HG03354 (cell line): ENCODE results near the gene TMOD1.
"Not testable (repeated sequence)": the region's sequence is repeated elsewhere in the genome, so short reads cannot be mapped to it uniquely, and the experiment has no call there.

ENCODE experiments used
- ATAC-seq: cut with Tn5 transposase; IDR thresholded peaks from one replicate; pipeline ENCODE4 v1.9.1; 2021; ENCODE audit warnings: mild to moderate bottlenecking; ENCODE audit not compliant: unreplicated experiment, poor library complexity, severe bottlenecking

The TMOD1 gene

GRCh38 chr9:97560851-97561250 is 59.4 kb downstream of the TMOD1 start:
- no peak for ATAC-seq

- no peak for ATAC-seq
These were observed 60.0 kb downstream of the TMOD1 start for GRCh38 chr9:97561501-97561900.

- no peak for ATAC-seq
These were observed 61.1 kb downstream of the TMOD1 start for GRCh38 chr9:97562542-97562941.

GRCh38 chr9:97563458-97564135 is 62.1 kb downstream of the TMOD1 start:
- no peak for ATAC-seq

GRCh38 chr9:97564291-97565175 is 63.1 kb downstream of the TMOD1 start:
- no peak for ATAC-seq

GRCh38 chr9:97565262-97565661 is 63.8 kb downstream of the TMOD1 start:
- ATAC-seq = no peak

GRCh38 chr9:97567182-97567893 is 65.9 kb downstream of the TMOD1 start:
- ATAC-seq = no peak

- ATAC-seq = no peak
These were observed 66.4 kb downstream of the TMOD1 start for GRCh38 chr9:97567894-97568202.

GRCh38 chr9:97568461-97569275 is 67.2 kb downstream of the TMOD1 start:
- no peak for ATAC-seq

- ATAC-seq = no peak
These were observed 69.4 kb downstream of the TMOD1 start for GRCh38 chr9:97570899-97571298.

GRCh38 chr9:97571664-97572063 is 70.2 kb downstream of the TMOD1 start:
- no peak for ATAC-seq

GRCh38 chr9:97572196-97572891 is 70.9 kb downstream of the TMOD1 start:
- no peak for ATAC-seq

- no peak for ATAC-seq
These were observed 71.5 kb downstream of the TMOD1 start for GRCh38 chr9:97572892-97573365.

GRCh38 chr9:97573482-97574073 is 72.1 kb downstream of the TMOD1 start:
- ATAC-seq = no peak

- ATAC-seq = not testable (repeated sequence)
These were observed 72.7 kb downstream of the TMOD1 start for GRCh38 chr9:97574101-97574571.

GRCh38 chr9:97574921-97575672 is 73.6 kb downstream of the TMOD1 start:
- not testable (repeated sequence) for ATAC-seq

- no peak for ATAC-seq
These were observed 74.3 kb downstream of the TMOD1 start for GRCh38 chr9:97575673-97576200.

- ATAC-seq = no peak
These were observed 75.6 kb downstream of the TMOD1 start for GRCh38 chr9:97577051-97577450.
